Smooth muscle cell (in vitro differentiated cells): ENCODE data around the gene APBA2. TPM values are rescaled to one million over a fixed set of nuclear protein-coding genes. Genes with fewer than 3 reads are reported as not detected.

Experiments used
- DNase-seq: peaks from one replicate; lab custom pipeline; 2025; ENCODE audit not compliant: unreplicated experiment; lab: John Stamatoyannopoulos, UW
- H2AFZ ChIP-seq: fragments of 200-600 bp; sonication (generic); 2 replicates; pipeline ENCODE4 v1.6.0; 2016; ENCODE audit warnings: antibody characterized with exemption, low read depth, mild to moderate bottlenecking
- H3F3A ChIP-seq: fragments of 200-600 bp; sonication (generic); 2 replicates; pipeline ENCODE4 v1.6.0; 2017; ENCODE audit warnings: antibody characterized with exemption, low read depth
- H3K27ac ChIP-seq: fragments of 200-600 bp; sonication (generic); 2 replicates; pipeline ENCODE4 v1.5.1; 2016; ENCODE audit warnings: low read depth, mild to moderate bottlenecking
- H3K27me3 ChIP-seq: fragments of 200-600 bp; sonication (generic); 2 replicates; pipeline ENCODE4 v1.6.1; 2016; ENCODE audit warnings: low read depth, mild to moderate bottlenecking
- H3K36me3 ChIP-seq: fragments of 200-600 bp; sonication (generic); 2 replicates; pipeline ENCODE4 v1.5.1; 2016; ENCODE audit warnings: low read depth
- H3K4me1 ChIP-seq: fragments of 200-600 bp; sonication (generic); 2 replicates; pipeline ENCODE4 v1.5.1; 2016; ENCODE audit warnings: low read depth
- H3K4me2 ChIP-seq: fragments of 200-600 bp; sonication (generic); 2 replicates; pipeline ENCODE4 v1.6.0; 2016; ENCODE audit warnings: mild to moderate bottlenecking
- H3K4me3 ChIP-seq: fragments of 200-600 bp; sonication (generic); 2 replicates; pipeline ENCODE4 v1.5.1; 2016; ENCODE audit warnings: mild to moderate bottlenecking
- H3K79me2 ChIP-seq: fragments of 200-600 bp; sonication (generic); 2 replicates; pipeline ENCODE4 v1.6.0; 2016; ENCODE audit warnings: low read depth, mild to moderate bottlenecking
- H3K9ac ChIP-seq: fragments of 200-600 bp; sonication (generic); 2 replicates; pipeline ENCODE4 v1.6.0; 2016; ENCODE audit warnings: low read depth
- H3K9me3 ChIP-seq: fragments of 200-600 bp; sonication (generic); replicated peaks from 2 replicates; pipeline ENCODE4 v1.5.1; 2016; ENCODE audit warnings: low read depth
- H4K20me1 ChIP-seq: fragments of 200-600 bp; sonication (generic); 2 replicates; pipeline ENCODE4 v1.6.0; 2016; ENCODE audit warnings: low read depth
- CTCF ChIP-seq: fragments of 200-600 bp; sonication (generic); IDR thresholded peaks from 2 replicates; pipeline ENCODE4 v1.5.1; 2017; ENCODE audit warnings: borderline replicate concordance, mild to moderate bottlenecking, antibody characterized with exemption; ENCODE audit not compliant: insufficient read depth, poor library complexity, severe bottlenecking
- WGBS: methylation state at CpG from one replicate; pipeline ENCODE4 v1.1.7; 2016; ENCODE audit warnings: low lambda C conversion rate; 5-methylcytosine and 5-hydroxymethylcytosine counted together
- polyA plus RNA-seq: library from polyadenylated mRNA; unstranded; fragments of >200 nt; fragmentation: Nextera tagmentation; extraction: Ambion mirVana; gene quantifications from 2 replicates; pipeline ENCODE4 v1.2.1, GENCODE V29; 2016
- total RNA-seq: library from RNA; depleted of rRNA; stranded (reverse); fragments of >200 nt; gene quantifications from 2 replicates; pipeline ENCODE4 v1.2.3, GENCODE V29; 2014

The APBA2 gene
- total and polyA plus RNA-seq, 2 experiments from 2014 or later: 10.2 to 14.9 TPM

- no peak for TF ChIP-seq CTCF
- no peak overlapping the region for H3K4me2 ChIP-seq
- H3K27me3 ChIP-seq: no peaks in the 10 kb centered on the region
- DNase-seq: no peak
- no peaks in the 10 kb centered on the region for H3K79me2 ChIP-seq
- no peaks in the 10 kb centered on the region for H3K4me1 ChIP-seq
- H3K27ac ChIP-seq: no peak overlapping the region
- no peak overlapping the region for H3K4me3 ChIP-seq
- H3F3A ChIP-seq: no peaks in the 10 kb centered on the region
- H4K20me1 ChIP-seq: no peaks in the 10 kb centered on the region
- H3K9ac ChIP-seq: no peak overlapping the region
- H3K36me3 ChIP-seq: no peaks in the 10 kb centered on the region
- H2AFZ ChIP-seq: no peak overlapping the region
- H3K9me3 ChIP-seq: no peaks in the 10 kb centered on the region
- 86% methylated on average over 9 of the region's 10 CpGs for WGBS
Observed at GRCh38 chr15:29062179-29062591, 176.4 kb downstream of the APBA2 start.

GRCh38 chr15:29062626-29063025 is 176.9 kb downstream of the APBA2 start:
- Histone ChIP-seq H3F3A (no peaks in the 10 kb centered on the region), H4K20me1 (no peaks in the 10 kb centered on the region), H3K36me3 (no peaks in the 10 kb centered on the region), H3K9ac (no peak overlapping the region), H3K9me3 (no peaks in the 10 kb centered on the region), H3K4me1 (no peaks in the 10 kb centered on the region), H3K4me3 (no peak overlapping the region), H3K27me3 (no peaks in the 10 kb centered on the region), H3K4me2 (no peak overlapping the region), H3K27ac (no peak overlapping the region), H2AFZ (no peak overlapping the region), H3K79me2 (no peaks in the 10 kb centered on the region)
- DNase-seq: no peak
- 77% methylated on average over 7 of the region's 7 CpGs for WGBS
- TF ChIP-seq CTCF: no peak

GRCh38 chr15:29063646-29064045 is 177.9 kb downstream of the APBA2 start:
- Histone ChIP-seq H3K9ac (no peak overlapping the region), H3K79me2 (no peaks in the 10 kb centered on the region), H3K9me3 (no peaks in the 10 kb centered on the region), H3K4me1 (no peaks in the 10 kb centered on the region), H3K4me3 (no peak overlapping the region), H3K4me2 (no peak overlapping the region), H3F3A (no peaks in the 10 kb centered on the region), H2AFZ (no peak overlapping the region), H3K27ac (no peak overlapping the region), H4K20me1 (no peaks in the 10 kb centered on the region), H3K36me3 (no peaks in the 10 kb centered on the region), H3K27me3 (no peaks in the 10 kb centered on the region)
- no peak for DNase-seq
- no peak for TF ChIP-seq CTCF
- WGBS: 100% methylated on average over 5 of the region's 5 CpGs

GRCh38 chr15:29064290-29064689 is 178.5 kb downstream of the APBA2 start:
- H3K27ac ChIP-seq: no peak overlapping the region
- 84% methylated on average over 8 of the region's 8 CpGs for WGBS
- no peaks in the 10 kb centered on the region for H3K9me3 ChIP-seq

More at GRCh38 chr15:29064290-29064689, 178.5 kb downstream of the APBA2 start:
- Histone ChIP-seq H3K27me3 (no peaks in the 10 kb centered on the region), H3K4me2 (no peak overlapping the region), H3F3A (no peaks in the 10 kb centered on the region), H2AFZ (no peak overlapping the region), H4K20me1 (no peaks in the 10 kb centered on the region), H3K4me1 (no peaks in the 10 kb centered on the region), H3K9ac (no peak overlapping the region), H3K79me2 (no peaks in the 10 kb centered on the region), H3K4me3 (no peak overlapping the region), H3K36me3 (no peaks in the 10 kb centered on the region)
- no peak for TF ChIP-seq CTCF
- no peak for DNase-seq
